Neural progenitor cell (in vitro differentiated cells): ENCODE measurements around the gene ATXN1.

Experiments used
- CTCF ChIP-seq: fragments of 200-600 bp; sonication (generic); IDR thresholded peaks from 2 replicates; pipeline ENCODE4 v1.5.1; 2017; ENCODE audit warnings: antibody characterized with exemption, mild to moderate bottlenecking
- EZH2 ChIP-seq: fragments of 200-600 bp; sonication (generic); IDR thresholded peaks from 2 replicates; pipeline ENCODE4 v1.6.1; 2017; ENCODE audit warnings: antibody characterized with exemption, mild to moderate bottlenecking, moderate library complexity

GRCh38 chr6:16563628-16564240 is 197.5 kb downstream of the ATXN1 start:
- no peak for TF ChIP-seq CTCF
- TF ChIP-seq EZH2, result no peak
